HG02973 (cell line): ENCODE measurements around the gene TNFRSF6B.
"Not testable (repeated sequence)": the region's sequence is repeated elsewhere in the genome, so short reads cannot be mapped to it uniquely, and the experiment has no call there.

Experiments used
- ATAC-seq: cut with Tn5 transposase; IDR thresholded peaks from one replicate; pipeline ENCODE4 v1.9.1; 2021; ENCODE audit warnings: moderate library complexity; ENCODE audit not compliant: unreplicated experiment

Gene TNFRSF6B, protein sequence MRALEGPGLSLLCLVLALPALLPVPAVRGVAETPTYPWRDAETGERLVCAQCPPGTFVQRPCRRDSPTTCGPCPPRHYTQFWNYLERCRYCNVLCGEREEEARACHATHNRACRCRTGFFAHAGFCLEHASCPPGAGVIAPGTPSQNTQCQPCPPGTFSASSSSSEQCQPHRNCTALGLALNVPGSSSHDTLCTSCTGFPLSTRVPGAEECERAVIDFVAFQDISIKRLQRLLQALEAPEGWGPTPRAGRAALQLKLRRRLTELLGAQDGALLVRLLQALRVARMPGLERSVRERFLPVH

DNA sequence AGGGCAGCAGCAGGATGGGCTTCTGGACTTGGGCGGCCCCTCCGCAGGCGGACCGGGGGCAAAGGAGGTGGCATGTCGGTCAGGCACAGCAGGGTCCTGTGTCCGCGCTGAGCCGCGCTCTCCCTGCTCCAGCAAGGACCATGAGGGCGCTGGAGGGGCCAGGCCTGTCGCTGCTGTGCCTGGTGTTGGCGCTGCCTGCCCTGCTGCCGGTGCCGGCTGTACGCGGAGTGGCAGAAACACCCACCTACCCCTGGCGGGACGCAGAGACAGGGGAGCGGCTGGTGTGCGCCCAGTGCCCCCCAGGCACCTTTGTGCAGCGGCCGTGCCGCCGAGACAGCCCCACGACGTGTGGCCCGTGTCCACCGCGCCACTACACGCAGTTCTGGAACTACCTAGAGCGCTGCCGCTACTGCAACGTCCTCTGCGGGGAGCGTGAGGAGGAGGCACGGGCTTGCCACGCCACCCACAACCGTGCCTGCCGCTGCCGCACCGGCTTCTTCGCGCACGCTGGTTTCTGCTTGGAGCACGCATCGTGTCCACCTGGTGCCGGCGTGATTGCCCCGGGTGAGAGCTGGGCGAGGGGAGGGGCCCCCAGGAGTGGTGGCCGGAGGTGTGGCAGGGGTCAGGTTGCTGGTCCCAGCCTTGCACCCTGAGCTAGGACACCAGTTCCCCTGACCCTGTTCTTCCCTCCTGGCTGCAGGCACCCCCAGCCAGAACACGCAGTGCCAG lies at the start of gene TNFRSF6B:
Gene TNFRSF6B (plus strand): TSS at position 25 of the 729 bp plus-strand sequence. CDS start 116 bp downstream, at position 141.
- no peak for ATAC-seq

DNA sequence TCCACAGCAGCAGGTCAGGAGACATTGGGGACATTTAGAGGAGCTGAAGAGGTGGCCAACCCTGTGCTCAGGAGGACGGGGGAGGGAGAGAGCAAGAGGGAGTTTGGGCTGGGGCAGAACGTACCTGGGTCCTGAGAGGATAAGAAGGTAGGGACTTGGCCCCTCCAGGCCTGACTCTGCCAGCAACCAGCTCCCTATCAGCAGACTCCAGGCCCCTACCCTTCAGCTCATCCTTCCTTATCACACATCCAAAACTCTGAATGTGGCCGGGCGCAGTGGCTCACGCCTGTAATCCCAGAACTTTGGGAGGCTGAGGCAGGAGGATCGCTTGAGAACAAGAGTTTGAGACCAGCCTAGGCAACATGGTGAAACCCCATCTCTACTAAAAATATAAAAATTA lies 48.3 kb upstream of the TNFRSF6B start:
- ATAC-seq: no peak

DNA sequence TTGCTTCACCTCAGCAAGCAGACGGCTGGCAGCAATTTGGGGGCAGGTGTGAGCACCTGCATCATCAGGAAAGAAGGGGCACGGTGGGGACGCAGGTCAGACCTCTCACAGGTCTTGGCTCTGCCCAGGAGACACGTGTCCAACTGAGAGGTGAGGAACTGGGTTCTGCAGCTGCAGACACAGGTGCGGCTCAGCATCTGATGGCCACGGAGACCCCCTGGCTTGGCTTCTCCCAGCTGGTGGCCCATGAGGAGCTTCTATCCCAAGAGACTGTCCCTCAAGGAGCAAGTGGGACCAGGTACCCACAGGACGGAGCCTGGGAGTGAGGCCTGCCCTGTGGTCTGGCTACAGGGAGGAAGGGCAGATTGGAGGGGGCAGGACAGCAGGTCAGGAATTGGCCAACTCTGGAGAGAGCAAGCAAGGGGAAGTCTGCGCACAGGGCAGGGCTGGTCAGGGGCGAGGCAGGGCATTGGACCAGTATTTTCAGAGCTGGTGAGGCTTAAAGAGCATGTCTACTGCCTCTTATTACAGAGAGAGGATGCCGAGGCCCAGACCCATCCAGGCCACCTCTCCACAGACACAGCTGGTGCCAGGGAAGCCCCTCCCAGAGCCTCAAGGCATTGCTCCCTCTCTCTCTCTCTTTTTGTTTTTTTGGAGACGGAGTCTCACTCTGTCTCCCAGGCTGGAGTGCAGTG lies 47.4 kb upstream of the TNFRSF6B start:
- ATAC-seq: no peak

DNA sequence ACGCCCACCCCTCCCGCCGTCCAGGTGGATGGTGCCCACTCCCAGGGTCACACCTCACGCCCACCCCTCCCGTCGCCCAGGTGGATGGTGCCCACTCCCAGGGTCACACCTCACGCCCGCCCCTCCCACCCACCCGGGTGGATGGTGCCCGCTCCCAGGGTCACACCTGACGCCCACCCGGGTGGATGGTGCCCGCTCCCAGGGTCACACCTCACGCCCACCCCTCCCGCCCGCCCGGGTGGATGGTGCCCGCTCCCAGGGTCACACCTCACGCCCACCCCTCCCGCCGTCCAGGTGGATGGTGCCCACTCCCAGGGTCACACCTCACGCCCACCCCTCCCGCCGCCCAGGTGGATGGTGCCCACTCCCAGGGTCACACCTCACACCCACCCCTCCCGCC lies 46.0 kb upstream of the TNFRSF6B start:
- ATAC-seq: not testable (repeated sequence)

DNA sequence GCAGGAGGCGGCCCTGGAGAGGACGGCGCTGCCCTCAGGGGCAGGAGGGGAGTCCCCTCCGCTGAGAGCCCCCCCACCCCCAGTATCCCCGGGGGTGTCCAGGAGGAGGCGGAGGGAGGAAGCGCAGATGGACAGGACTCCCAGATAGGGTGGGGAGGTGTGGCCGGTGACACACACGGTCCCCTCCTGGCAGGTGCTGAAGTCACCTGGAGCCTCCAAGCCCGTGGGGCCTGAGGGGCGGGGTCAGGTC lies 44.6 kb upstream of the TNFRSF6B start:
- ATAC-seq: no peak

DNA sequence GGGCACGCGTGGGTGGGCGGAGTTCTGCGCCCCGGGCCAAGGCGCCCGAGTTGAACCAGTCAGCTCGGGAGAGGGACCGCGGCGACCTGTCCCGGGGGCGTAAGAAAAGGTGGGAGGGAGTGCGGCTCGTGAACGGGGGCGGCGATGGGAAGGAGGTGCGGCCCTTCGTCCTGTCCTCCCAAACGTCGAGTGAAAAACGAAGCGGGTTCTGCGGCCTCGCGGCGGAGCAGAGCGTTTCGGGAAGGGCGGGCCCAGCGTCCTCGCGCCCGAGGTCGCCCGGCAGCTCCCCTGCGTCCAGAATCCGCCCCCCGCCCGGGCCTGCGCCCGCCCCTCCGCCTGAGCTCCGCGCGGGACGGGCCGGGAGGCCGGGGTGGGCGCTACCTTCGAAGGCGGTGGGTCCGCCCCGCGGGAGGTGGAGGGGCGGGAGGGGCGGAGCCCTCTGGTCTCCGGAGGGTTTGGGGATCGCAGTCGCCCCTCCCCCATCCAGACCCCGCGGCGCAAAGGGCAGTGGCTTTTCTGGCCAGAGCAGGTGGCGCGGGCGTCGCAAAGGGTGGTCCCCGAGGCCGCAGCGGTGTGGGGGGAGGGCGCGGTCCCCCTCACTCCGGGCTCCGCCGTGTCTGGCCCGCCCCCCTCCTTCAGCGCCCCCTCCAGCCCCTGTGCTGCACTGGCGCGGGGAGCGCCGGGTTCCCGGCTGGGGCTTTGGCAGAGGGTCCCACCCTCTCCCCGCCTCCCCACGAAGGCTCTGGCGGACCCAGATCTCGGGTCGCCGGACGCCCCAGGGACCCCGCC lies 44.1 kb upstream of the TNFRSF6B start:
- no peak for ATAC-seq

DNA sequence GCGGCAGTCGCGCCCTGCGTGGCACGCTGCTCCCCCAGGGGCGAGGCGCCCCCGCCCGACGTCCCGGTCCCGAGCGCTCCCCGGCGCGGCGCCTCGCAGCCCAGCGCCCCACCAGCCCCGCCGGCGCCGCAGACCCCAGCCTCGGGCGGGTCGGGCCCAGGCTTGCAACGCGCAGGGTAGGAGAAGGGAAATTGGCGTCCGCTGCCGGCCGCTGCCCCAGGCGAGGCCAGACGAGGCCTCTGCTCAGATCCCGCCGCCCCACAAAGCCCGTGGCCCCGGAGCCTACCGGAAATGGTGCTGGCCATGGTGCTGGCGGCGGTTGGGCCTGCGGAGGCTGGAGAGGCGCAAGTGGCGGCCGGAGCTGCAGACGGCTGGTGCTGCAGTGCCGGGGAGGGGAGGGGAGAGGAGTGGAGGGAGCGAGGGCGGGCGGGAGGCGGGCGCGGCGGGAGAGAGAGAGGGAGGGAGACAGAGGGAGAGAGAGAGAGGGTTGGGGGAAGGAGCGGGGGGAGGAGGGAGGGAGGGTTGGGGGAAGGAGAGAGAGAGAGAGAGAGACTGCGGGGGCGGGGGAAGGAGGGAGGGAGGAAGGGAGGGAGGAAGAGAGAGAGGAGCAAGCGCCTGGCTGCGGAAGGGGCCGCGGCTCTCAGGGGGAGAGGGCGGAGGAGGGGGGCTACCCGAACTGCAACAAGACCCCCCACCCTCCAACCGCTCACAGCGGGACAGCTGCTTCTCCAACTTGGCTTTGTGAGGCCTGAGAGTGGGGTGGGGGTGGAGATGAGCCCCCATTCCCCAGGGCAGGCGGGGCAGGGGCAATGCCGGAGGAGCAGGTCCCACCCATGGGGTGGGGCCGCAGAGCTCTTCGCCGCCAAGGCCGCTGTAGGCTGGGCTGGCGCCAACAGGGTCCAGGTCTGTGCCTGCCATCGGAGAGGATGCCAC lies 43.1 kb upstream of the TNFRSF6B start, which contains the start of gene STMN3:
Gene STMN3 (minus strand): TSS at position 384 of the 933 bp plus-strand sequence. CDS start 79 bp downstream, at position 305.
- ATAC-seq: no peak

DNA sequence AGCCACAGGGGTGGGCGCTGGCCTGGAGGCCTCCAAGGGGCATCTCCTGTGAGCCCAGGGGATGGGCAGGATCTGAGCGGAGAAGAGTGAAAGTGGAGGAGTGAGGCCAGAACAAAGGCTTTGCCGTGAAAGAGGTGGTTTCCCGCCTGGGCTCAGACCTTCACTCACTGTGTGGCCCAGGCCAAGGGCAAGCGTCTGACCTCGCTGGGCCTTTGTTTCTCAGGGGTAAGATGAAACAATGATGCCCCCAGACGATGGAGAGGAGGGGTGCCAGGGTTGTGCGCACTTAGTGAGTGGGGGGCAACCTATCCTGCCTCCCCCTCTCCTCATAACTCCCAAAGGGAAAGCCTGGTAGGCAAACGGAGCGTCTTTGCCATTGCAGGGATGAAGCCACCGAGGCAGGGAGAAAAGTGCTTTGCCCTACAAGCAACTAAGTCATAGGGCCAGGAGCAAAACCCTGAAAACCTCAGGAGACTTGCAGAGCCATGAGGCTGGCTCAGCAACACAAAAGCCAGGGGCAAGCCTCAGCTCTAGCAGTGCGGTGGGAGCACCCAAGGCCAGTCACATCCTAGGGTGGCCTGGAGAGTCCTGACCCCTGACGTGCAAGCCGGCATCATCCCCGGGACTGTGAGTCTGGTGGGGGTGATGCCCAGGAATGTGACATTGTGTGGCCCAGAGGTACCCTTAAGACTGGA lies 42.3 kb upstream of the TNFRSF6B start:
- no peak for ATAC-seq

DNA sequence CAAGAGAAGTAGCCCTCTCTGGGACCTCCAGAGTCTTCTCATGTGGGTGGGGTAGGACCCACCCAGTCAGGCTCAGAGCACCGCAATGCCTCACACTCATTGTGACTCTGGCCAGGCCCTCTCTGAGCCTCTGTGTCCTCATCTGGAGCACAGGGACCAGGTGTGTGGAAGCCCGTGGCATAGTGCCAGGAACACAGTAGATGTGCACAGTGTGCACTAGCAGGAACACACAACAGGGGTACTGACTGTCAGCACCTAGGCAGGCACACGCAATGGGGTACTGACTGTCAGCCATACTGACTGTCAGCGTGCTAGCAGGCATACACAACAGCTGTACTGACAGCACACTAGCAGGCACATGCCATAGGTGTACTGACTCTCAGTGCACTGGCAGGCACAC lies 41.2 kb upstream of the TNFRSF6B start:
- ATAC-seq: no peak

DNA sequence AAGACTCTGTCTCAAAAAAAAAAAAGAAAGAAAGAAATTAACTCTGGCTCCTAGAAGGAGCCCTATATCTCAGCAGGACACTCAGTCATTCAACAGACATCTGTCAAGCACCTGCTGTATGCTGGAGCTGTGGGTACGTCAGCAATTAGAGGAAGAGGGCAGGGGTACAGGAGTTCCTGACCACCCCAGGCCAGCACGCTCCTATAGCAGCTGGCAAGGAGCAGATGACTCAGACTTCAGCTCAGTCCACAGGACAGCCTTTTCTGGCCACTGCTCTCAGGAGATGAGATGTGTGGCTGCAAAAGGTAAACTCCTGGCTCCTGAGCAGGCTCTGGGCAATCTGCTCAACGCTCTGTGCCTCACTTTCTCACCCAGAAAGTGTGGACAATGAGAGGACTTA lies 40.0 kb upstream of the TNFRSF6B start:
- ATAC-seq: no peak

DNA sequence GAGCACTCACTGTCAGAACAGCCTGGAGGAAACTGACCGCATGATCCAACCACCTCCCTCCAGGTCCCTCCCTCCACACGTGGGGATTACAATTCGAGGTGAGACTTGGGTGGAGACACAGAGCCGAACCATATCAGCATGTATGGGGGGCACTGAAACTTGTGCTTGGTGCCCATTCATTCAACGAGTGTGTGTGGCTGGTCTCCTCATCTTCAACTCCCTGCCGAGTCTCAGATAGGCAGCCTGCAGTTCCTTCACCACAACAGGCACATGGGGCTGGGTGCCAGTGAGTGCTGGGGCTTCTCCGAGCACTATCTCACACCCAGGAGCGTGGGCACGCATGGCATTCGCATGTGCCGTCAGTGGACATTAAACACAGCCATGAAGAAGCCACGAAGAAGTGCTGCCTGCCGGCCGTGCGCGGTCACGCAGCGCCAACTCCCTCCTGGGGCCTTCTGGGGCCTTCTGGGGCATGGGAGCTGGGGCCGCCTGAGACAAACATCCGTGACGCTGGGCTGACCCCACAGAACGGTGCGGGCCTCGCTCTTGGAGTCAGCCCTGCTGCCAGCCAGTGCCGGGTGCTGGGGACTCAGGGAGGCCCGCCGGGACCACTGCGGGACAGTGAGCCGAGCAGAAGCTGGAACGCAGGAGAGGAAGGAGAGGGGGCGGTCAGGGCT lies 39.1 kb upstream of the TNFRSF6B start:
- ATAC-seq: no peak

DNA sequence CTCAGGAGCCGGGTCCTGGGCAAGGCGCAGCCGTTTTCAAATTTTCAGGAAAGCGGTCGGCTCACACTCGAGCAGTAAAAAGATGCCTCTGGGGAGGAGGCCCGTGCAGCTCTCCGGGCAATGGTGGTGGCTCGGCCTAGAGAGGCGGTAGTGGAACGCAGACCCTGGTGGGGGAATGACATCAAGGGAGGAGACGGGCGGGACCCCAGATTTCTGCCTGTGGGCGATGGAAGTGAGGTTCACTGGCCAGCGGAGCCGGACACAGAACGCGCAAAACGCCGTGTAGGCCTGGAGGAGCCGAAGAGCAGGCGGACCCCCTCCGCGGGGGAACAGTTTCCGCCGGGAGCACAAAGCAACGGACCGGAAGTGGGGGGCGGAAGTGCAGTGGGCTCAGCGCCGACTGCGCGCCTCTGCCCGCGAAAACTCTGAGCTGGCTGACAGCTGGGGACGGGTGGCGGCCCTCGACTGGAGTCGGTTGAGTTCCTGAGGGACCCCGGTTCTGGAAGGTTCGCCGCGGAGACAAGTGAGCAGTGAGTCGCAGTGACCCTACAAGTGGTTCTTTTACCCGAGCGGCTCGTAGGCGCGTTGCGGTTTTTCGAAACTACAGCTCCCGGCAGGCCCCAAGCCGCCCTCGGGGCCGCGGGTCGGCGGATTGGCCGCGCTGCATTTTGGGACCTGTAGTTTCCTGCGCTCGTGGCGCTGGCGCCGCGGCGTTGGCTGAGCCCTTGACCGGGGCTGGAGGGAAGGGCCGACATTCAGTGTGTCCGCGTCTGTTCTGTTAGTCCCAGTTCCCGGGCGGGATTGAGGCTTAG lies 38.3 kb upstream of the TNFRSF6B start, which contains the start of gene RTEL1:
Gene RTEL1 (plus strand): TSS at position 376 of the 812 bp plus-strand sequence. CDS start 1,091 bp downstream, outside the sequence.
- peak; percentile 61 for ATAC-seq

DNA sequence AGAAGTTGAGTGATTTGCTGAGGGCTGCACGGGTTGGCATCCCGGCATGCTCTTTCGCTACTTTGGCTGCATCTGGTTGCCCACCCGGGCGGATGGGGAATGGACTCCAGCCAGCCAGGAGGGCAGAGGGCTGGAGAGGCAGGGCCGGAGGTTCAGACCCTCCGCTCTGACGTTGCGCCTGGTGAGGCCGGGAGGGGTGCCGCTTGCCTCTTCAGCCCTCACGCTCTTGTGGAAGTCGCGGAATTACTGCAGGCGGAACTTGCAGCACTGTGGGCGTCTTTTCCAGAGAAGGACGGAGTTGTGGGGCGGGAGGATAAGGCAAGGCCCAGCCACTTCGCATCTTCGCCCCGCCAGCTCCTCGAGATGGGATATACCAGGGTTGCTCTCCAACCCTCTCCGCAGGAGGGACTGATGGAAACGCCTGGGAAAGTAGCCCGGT lies 37.7 kb upstream of the TNFRSF6B start:
- no peak for ATAC-seq

DNA sequence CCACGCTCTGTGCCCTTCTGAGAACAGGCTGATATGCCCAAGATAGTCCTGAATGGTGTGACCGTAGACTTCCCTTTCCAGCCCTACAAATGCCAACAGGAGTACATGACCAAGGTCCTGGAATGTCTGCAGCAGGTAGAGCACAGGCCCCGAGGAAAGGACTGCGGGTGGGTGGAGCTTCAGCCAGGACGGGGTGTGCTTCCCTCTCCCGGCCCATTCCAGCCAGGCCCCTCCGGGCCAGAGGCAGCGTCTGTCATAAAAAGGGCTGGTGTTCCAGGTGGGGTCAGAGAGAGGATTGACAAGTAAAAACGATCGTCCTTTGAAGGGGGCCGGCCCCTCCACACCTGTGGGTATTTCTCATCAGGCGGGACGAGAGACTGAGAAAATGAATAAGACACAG lies 37.1 kb upstream of the TNFRSF6B start:
- no peak for ATAC-seq

DNA sequence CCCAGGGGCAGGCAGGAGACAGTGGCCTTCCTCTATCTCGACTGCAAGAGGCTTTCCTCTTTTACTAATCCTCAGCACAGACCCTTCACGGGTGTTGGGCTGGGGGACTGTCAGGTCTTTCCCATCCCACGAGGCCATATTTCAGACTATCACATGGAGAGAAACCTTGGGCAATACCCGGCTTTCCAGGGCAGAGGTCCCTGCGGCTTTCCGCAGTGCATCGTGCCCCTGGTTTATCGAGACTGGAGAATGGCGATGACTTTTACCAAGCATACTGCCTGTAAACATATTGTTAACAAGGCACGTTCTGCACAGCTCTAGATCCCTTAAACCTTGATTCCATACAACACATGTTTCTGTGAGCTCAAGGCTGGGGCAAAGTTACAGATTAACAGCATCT lies 36.3 kb upstream of the TNFRSF6B start:
- ATAC-seq: not testable (repeated sequence)

DNA sequence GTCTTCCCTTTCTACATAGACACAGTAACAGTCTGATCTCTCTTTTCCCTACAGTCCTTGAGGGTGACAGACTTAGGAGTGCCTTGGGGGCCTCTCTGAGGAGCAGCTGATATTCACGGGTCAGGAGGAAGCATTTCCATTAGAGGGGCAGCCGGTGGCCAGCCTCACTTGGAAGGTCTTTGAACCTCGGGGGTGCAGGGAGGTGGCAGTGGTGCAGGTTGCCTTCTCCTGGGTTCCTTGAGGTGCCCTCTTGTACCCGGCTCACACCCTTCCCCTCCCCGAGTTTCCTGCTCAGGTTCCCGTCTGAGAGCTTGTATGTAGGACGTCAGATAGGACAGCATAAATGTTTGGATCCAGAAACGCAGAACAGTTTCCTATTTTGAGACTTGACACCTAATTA lies 35.8 kb upstream of the TNFRSF6B start:
- ATAC-seq: no peak

DNA sequence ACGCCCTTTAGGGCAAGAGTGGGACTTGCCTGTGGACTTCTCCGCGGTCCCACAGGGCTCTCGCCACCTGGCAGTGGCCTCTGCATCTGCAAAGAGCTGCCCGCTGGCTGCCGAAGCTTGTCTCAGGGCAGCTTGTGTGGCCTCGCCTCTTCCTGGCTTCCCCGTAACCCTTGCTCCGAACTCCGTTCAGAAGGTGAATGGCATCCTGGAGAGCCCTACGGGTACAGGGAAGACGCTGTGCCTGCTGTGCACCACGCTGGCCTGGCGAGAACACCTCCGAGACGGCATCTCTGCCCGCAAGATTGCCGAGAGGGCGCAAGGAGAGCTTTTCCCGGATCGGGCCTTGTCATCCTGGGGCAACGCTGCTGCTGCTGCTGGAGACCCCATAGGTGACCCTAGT lies 35.3 kb upstream of the TNFRSF6B start:
- no peak for ATAC-seq
